Small intestine (tissue), 7 donors: ENCODE results near the gene IL1R2. TPM values are rescaled to one million over a fixed set of nuclear protein-coding genes. Genes with fewer than 3 reads are reported as not detected.
"Not testable (repeated sequence)": the region's sequence is repeated elsewhere in the genome, so short reads cannot be mapped to it uniquely, and the experiment has no call there.

Experiments used
- DNase-seq, 2 donors: peaks; one replicate each; pipeline versions ENCODE4 v3.0.0 to v3.0.0-alpha.2; 2013
- FAIRE-seq: peaks from 2 replicates; lab custom pipeline; 2012; peaks lifted over from hg19 to GRCh38; lab: Jason Lieb, UNC
- H3K27ac ChIP-seq, 3 donors: one replicate each; pipeline ENCODE4 v1.5.1; 2013; ENCODE audit warnings: low read length in 2 of 3, mild to moderate bottlenecking in 2 of 3, control low read depth in 1 of 3, inconsistent platforms in 1 of 3, low read depth in 1 of 3, moderate library complexity in 1 of 3
- H3K27me3 ChIP-seq, 3 donors: one replicate each; pipeline ENCODE4 v1.6.1; 2013; ENCODE audit warnings: low read length in 3 of 3, inconsistent platforms in 1 of 3; ENCODE audit not compliant: control insufficient read depth in 3 of 3, insufficient read depth in 3 of 3
- H3K36me3 ChIP-seq, 3 donors: one replicate each; pipeline ENCODE4 v1.6.1; 2013; ENCODE audit warnings: low read length in 3 of 3, inconsistent platforms in 1 of 3, low read depth in 1 of 3, mild to moderate bottlenecking in 1 of 3, moderate library complexity in 1 of 3; ENCODE audit not compliant: control insufficient read depth in 3 of 3, insufficient read depth in 2 of 3
- H3K4me1 ChIP-seq, 3 donors: one replicate each; pipeline ENCODE4 v1.6.1; 2013; ENCODE audit warnings: low read length in 2 of 3, inconsistent platforms in 1 of 3, low read depth in 1 of 3, mild to moderate bottlenecking in 1 of 3, moderate library complexity in 1 of 3; ENCODE audit not compliant: control insufficient read depth in 3 of 3, insufficient read depth in 2 of 3
- H3K4me3 ChIP-seq, 3 donors: one replicate each; pipeline ENCODE4 v1.5.1; 2013; ENCODE audit warnings: low read length in 3 of 3, control low read depth in 1 of 3, inconsistent platforms in 1 of 3, low read depth in 1 of 3, mild to moderate bottlenecking in 1 of 3, moderate library complexity in 1 of 3
- H3K9me3 ChIP-seq, 2 donors: one replicate each; pipeline ENCODE4 v1.6.1; 2013; ENCODE audit warnings: low read depth in 1 of 2, low read length in 1 of 2; ENCODE audit not compliant: control insufficient read depth in 2 of 2, insufficient read depth in 1 of 2
- WGBS, 3 donors: extraction: QIAGEN DNeasy Blood & Tissue Kit; methylation state at CpG; one replicate each; pipeline ENCODE4 v1.1.7; 2013; 5-methylcytosine and 5-hydroxymethylcytosine counted together
- polyA plus RNA-seq, 4 donors: library from polyadenylated mRNA; stranded (reverse) in 3 of 4; unstranded in 1 of 4; fragments of 200-250 nt in 3 of 4; fragments of 120-200 nt in 1 of 4; gene quantifications; one replicate each; pipeline versions ENCODE4 v1.2.1 to v1.2.3, GENCODE V29; 2013
- donor health status: healthy with polysubstance abuse.
- donor health status: control.
- donor health status: control.
- donor health status: Bipolar disorder and iron deficiency.
- donor health status: healthy.

IL1R2 gene
- polyA plus RNA-seq, 4 donors: 1.5 to 5.2 (median 2.7) TPM

DNA sequence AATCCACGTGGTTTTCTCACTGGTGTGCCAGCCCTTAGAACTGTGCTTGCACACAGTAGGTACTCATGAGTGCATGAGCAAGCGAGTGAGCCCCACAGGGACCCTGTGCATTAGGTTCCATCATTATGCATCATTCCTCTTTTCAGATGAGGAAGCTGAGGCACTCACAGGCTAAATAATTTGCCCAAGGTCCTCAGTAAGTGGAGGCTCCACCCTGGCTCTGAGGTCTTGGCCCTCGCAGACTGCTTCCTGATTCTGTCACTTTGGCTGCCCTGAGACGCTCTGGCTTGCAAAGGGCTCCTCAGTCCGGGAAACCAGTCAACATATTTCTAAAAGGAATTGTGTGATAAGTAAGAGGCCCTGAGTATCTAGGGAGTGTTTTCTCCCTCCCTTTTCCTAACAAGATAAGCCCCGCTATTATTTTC is 71.7 kb downstream of the IL1R2 start:
- FAIRE-seq: no peak
- DNase-seq: peak in 1 of 2 donors; percentile 21

DNA sequence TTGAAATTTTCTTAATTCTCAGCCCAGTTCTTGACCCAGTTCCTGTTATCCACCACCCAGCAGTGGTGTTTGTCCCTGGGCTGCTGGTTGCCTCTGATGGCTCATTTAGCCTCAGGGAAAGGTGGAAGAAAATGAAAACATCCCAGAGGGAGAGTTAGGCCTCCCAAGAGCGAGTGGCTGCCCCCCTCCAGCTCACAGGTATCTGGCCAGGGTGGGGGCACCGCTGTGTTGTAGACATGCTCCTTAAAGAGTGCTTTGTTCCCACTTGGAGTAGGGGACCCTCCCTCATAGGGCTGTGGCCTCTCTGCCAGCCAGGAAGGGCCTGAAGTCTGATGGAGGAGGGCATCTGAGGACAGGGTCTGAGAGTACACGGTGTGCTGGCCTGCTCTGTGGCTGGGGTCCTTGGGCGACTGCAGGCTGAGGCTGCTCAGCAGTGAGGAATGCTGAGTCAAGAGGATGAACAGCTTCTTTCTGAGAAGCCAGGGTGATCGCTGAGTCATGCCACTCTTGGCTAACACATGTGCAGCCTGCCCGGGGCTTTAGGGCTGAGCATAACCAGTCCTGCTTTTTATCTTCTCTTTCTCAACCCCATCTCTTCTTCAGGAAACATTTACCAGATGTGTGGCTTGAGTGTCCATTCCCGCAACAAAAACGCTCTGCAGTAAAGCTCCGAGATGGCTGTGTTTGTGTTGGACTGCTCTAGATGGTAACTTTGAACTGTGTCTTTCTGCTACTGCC is 72.3 kb downstream of the IL1R2 start:
- Histone ChIP-seq H3K27ac (peak overlapping the region; percentile 56 to 91 (median 67)), H3K36me3 (no peaks in the 10 kb centered on the region), H3K27me3 (no peaks in the 10 kb centered on the region), H3K9me3 (peaks cover 0 to 18% of the 10 kb centered on the region in 2 donors), H3K4me3 (no peak overlapping the region), H3K4me1 (peaks cover 0 to 36% (median 4%) of the 10 kb centered on the region in 3 donors)
- DNase-seq: peak in 1 of 2 donors; percentile 82
- 25 to 35% (median 25%) methylated on average over 9 of the region's 9 CpGs for WGBS, 3 donors
- no peak for FAIRE-seq

More for the DNA sequence above, 71.7 kb downstream of the IL1R2 start:
- peaks cover 0 to 36% (median 4%) of the 10 kb centered on the region in 3 donors for H3K4me1 ChIP-seq
- H3K36me3 ChIP-seq: no peaks in the 10 kb centered on the region
- 30 to 48% (median 39%) methylated on average over 6 of the region's 6 CpGs for WGBS, 3 donors
- H3K27me3 ChIP-seq: no peaks in the 10 kb centered on the region
- H3K4me3 ChIP-seq: no peak overlapping the region
- H3K9me3 ChIP-seq: peaks cover 0 to 18% of the 10 kb centered on the region in 2 donors
- peak overlapping the region in 2 of 3 donors; percentile 67 to 91 for H3K27ac ChIP-seq

DNA sequence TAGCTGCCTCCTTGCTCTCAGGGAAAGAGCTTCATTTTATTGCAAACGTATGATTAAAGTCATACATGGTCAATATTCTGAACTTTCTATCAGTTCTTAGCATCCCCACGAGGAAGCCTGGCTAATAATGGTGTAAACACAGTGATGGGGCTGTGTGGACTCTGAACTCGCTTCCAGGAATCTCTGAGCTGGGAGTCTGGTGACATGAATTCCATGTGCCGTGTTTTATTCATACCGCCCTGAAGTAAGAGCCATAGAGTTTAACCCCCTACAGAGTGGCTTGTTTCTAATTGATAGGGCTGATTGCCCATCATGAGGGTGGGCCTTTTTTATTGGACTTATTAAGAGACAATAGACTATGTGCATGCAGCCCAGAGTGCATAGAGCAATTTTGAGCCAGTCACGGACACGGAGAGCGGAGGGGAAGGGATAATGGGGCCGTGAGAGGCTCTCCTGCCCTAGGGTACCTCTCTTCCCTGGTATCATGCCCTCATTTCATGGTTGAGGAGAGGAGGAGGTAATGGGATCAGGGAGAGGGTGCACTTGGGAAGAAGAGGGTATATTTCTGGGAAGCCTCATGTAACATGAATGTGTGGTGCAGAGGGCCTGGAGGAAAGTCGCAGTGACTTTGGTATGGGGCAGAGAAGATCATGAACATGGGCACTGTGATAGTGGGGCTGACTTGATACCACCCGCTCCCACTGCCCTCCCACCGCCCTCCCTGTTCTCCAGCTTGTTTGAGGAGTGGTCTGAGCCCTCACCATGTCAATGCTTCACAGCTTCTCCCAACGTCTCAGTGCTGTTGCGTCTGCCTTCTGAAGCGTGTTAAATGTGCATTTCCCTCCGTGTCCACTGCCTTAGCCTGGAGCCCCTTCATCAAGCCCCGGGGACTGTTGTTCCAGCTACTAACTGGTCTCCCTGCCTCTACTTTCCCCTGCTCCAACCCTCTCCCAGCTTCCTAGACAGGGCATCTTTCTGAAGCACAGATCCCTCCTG is 73.2 kb downstream of the IL1R2 start:
- Histone ChIP-seq H3K4me1 (peaks cover 0 to 43% (median 6%) of the 10 kb centered on the region in 3 donors), H3K9me3 (peaks cover 0 to 18% of the 10 kb centered on the region in 2 donors), H3K4me3 (no peak overlapping the region), H3K27me3 (no peaks in the 10 kb centered on the region), H3K27ac (peak overlapping the region in 2 of 3 donors; percentile 67 to 91), H3K36me3 (no peaks in the 10 kb centered on the region)
- 66 to 73% (median 70%) methylated on average over 17 of the region's 17 CpGs for WGBS, 3 donors
- FAIRE-seq: no peak
- DNase-seq: peak in 1 of 2 donors; percentile 81

DNA sequence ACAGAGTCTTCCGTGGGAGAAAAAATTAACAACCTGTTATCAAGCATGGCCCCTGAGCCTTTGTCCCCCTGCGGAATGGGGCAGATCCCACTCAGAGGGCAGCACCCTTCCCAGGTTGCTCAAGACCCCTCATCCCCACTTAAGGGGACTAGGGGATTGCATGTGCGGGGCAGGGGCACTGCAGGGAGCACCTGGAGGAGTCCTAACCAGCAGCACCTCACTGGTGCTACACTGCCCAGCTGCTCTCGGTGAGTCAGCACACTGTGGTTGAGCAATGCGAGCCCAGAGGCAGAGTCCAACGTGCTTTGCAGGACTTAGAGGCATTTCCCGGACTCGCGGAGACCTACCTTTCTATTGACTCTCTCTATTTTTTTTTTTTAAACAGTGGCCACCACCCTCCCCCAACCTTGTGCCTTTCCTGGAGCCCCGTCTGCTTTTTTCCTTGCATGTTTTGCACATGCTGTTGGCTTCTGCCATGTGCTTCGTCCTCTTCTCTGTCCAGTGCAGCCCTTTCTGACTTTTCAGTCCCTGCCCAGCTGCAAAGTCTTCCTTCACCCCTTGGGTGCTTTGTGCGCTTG is 74.0 kb downstream of the IL1R2 start:
- Histone ChIP-seq H3K4me3 (no peak overlapping the region), H3K27me3 (no peaks in the 10 kb centered on the region), H3K27ac (peak overlapping the region in 1 of 3 donors; percentile 91), H3K4me1 (peaks cover 0 to 50% (median 9%) of the 10 kb centered on the region in 3 donors), H3K9me3 (peaks cover 0 to 18% of the 10 kb centered on the region in 2 donors), H3K36me3 (no peaks in the 10 kb centered on the region)
- no peak for FAIRE-seq
- 49 to 75% (median 70%) methylated on average over 12 of the region's 12 CpGs for WGBS, 3 donors
- peak in 1 of 2 donors; percentile 47 for DNase-seq

DNA sequence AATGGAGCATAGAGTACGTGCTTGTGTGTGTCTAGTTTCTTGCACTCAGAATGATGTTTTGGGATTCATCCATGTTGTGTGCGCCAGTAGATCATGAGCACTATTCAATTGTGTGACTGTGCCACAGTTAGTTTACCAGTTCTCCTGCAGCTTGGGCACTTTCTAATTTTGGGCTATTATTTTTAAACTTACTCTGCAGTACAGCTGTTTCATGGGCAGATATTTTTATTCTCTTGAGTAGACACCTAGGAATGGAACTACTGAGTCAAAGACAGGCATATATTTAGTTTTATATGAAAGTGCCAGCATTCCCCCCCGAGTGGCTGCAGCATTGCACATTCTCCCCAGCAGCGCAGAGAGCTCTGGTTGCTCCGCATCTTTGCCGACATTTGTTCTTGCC is 74.8 kb downstream of the IL1R2 start:
- no peak overlapping the region for H3K4me3 ChIP-seq
- no peaks in the 10 kb centered on the region for H3K27me3 ChIP-seq
- no peak for DNase-seq
- no peak overlapping the region for H3K27ac ChIP-seq
- H3K9me3 ChIP-seq: peaks cover 0 to 18% of the 10 kb centered on the region in 2 donors
- FAIRE-seq: no peak
- 46 to 88% (median 68%) methylated on average over 6 of the region's 6 CpGs for WGBS, 3 donors
- H3K36me3 ChIP-seq: no peaks in the 10 kb centered on the region
- H3K4me1 ChIP-seq: peaks cover 0 to 50% (median 9%) of the 10 kb centered on the region in 3 donors

DNA sequence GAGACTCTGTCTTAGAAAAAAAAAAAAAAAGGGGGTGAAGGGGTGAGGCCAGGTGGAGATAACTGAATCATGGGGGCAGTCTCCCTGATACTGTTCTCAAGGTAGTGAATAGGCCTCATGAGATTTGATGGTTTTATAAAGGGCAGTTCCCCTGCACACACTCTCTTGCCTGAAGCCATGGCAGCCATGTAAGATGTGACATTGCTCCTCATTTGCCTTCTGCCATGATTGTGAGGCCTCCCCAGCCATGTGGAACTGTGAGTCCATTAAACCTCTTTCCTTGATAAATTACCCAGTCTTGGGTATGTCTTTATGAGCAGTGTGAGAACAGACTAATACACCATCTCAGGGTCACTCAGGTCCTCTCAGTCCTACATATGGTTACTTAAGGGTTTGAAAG is 76.4 kb downstream of the IL1R2 start:
- H3K4me3 ChIP-seq, H3K27me3 ChIP-seq, DNase-seq, FAIRE-seq, H3K27ac ChIP-seq, H3K36me3 ChIP-seq: not testable (repeated sequence)
- H3K4me1 ChIP-seq: peaks cover 0 to 38% (median 9%) of the 10 kb centered on the region in 3 donors
- H3K9me3 ChIP-seq: peaks cover 0 to 18% of the 10 kb centered on the region in 2 donors

DNA sequence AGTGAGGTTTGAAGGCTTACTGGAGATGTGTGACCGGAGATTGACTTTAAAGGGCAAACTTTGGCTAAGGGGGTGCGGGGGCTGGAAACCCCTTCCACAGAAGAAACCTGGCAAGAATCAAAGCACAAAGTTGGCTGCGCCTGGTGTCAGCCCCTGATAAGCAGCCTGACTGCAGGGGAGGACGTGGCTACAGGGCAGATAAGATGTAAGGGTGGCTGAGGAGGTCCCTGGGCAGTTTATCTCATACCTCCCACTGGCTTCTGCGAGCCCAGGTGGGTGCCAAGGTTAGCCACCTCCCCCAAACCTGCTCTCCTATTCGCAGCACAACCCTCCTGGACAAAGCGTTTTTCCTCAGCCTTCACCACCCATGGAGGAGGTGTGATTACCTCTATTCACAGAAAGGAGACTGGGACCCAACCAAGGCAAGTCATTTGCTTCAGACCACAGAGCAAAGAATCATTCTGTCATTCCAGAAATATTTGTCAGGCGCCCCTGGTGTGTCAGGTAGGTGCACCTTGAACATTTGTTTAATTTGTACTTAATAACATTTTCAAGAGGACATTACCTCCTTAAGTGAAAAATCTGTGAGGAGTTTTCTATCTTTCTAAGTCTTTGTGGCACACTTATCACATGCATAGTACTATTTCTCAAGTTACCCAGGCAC is 77.7 kb downstream of the IL1R2 start:
- WGBS, 3 donors: 63 to 85% (median 76%) methylated on average over 8 of the region's 8 CpGs
- FAIRE-seq (no peak), DNase-seq (no peak)

More for the DNA sequence above, 77.7 kb downstream of the IL1R2 start:
- peak overlapping the region in 2 of 3 donors; percentile 52 to 70 for H3K27ac ChIP-seq
- peaks cover 0 to 24% (median 5%) of the 10 kb centered on the region in 3 donors for H3K4me1 ChIP-seq
- H3K36me3 ChIP-seq: no peaks in the 10 kb centered on the region
- peaks cover 0 to 18% of the 10 kb centered on the region in 2 donors for H3K9me3 ChIP-seq
- no peak overlapping the region for H3K4me3 ChIP-seq
- H3K27me3 ChIP-seq: no peaks in the 10 kb centered on the region
